Measurements from ENCODE around the gene NEUROG3. TPM values are rescaled to one million over a fixed set of nuclear protein-coding genes. Genes with fewer than 3 reads are reported as not detected.

The NEUROG3 gene
- total RNA-seq, 4 donors from 2014 or later: not detected

- ATAC-seq (no peak), DNase-seq (no peak)
- peaks cover 53 to 74% (median 61%) of the 10 kb centered on the region in 3 donors for H3K27me3 ChIP-seq
- H3K4me3 ChIP-seq: no peak overlapping the region
- no peaks in the 10 kb centered on the region for H3K4me1 ChIP-seq
- H3K27ac ChIP-seq: no peak overlapping the region
- H3K36me3 ChIP-seq: no peaks in the 10 kb centered on the region
- in situ Hi-C loops (cut with MboI; ENCODE audit: low sequenced_read_pairs in 4 of 4): no loop called here
- TF ChIP-seq POLR2A (IDR thresholded peaks at IDR 0.05) (no peak), CTCF (IDR thresholded peaks at IDR 0.05 in 4 of 5, conservative IDR thresholded peaks at IDR 0.05 in 1 of 5) (no peak)
- no peaks in the 10 kb centered on the region for H3K9me3 ChIP-seq
- intact Hi-C loops (cut with DNase I; ENCODE audit: low total_unique reads): no loop called here
Observed at GRCh38 chr10:69578508-69578991, 5.3 kb upstream of the NEUROG3 start.

GRCh38 chr10:69577268-69578232, 4.3 kb upstream of the NEUROG3 start:
- intact Hi-C loops (cut with DNase I; ENCODE audit: low total_unique reads): no loop called here
- peaks cover 62 to 84% (median 71%) of the 10 kb centered on the region in 3 donors for H3K27me3 ChIP-seq

GRCh38 chr10:69576334-69577011, 3.3 kb upstream of the NEUROG3 start:
- in situ Hi-C loops (cut with MboI; ENCODE audit: low sequenced_read_pairs in 4 of 4) (no loop called here), intact Hi-C loops (cut with DNase I; ENCODE audit: low total_unique reads) (no loop called here)
- DNase-seq: no peak
- H3K4me3 ChIP-seq: no peak overlapping the region
- peaks cover 7% of the 10 kb centered on the region in 2 donors for H3K4me1 ChIP-seq
- peaks cover 71 to 91% (median 82%) of the 10 kb centered on the region in 3 donors for H3K27me3 ChIP-seq
- TF ChIP-seq POLR2A (IDR thresholded peaks at IDR 0.05): no peak
- no peak for TF ChIP-seq CTCF (IDR thresholded peaks at IDR 0.05 in 4 of 5, conservative IDR thresholded peaks at IDR 0.05 in 1 of 5)
- no peaks in the 10 kb centered on the region for H3K36me3 ChIP-seq
- no peak overlapping the region for H3K27ac ChIP-seq
- H3K9me3 ChIP-seq: no peaks in the 10 kb centered on the region
- no peak for ATAC-seq

More at GRCh38 chr10:69577268-69578232, 4.3 kb upstream of the NEUROG3 start:
- peaks cover 7% of the 10 kb centered on the region in 2 donors for H3K4me1 ChIP-seq
- no peaks in the 10 kb centered on the region for H3K36me3 ChIP-seq
- in situ Hi-C loops (cut with MboI; ENCODE audit: low sequenced_read_pairs in 4 of 4): no loop called here
- DNase-seq: no peak
- no peak overlapping the region for H3K4me3 ChIP-seq
- H3K9me3 ChIP-seq: no peaks in the 10 kb centered on the region
- no peak overlapping the region for H3K27ac ChIP-seq
- no peak for TF ChIP-seq CTCF (IDR thresholded peaks at IDR 0.05 in 4 of 5, conservative IDR thresholded peaks at IDR 0.05 in 1 of 5)
- no peak for TF ChIP-seq POLR2A (IDR thresholded peaks at IDR 0.05)
- ATAC-seq: no peak

GRCh38 chr10:69575164-69575722, 2.0 kb upstream of the NEUROG3 start:
- TF ChIP-seq POLR2A (IDR thresholded peaks at IDR 0.05) (no peak), CTCF (IDR thresholded peaks at IDR 0.05 in 4 of 5, conservative IDR thresholded peaks at IDR 0.05 in 1 of 5) (no peak)
- peaks cover 7% of the 10 kb centered on the region in 2 donors for H3K4me1 ChIP-seq
- no peak overlapping the region for H3K27ac ChIP-seq
- DNase-seq (no peak), ATAC-seq (no peak)
- H3K27me3 ChIP-seq: peaks cover 76 to 94% (median 83%) of the 10 kb centered on the region in 3 donors
- intact Hi-C loops (cut with DNase I; ENCODE audit: low total_unique reads): no loop called here
- H3K36me3 ChIP-seq: no peaks in the 10 kb centered on the region
- in situ Hi-C loops (cut with MboI; ENCODE audit: low sequenced_read_pairs in 4 of 4): no loop called here
- no peaks in the 10 kb centered on the region for H3K9me3 ChIP-seq
- H3K4me3 ChIP-seq: no peak overlapping the region
